ENCODE results near the gene ZNF792.
A peak's percentile ranks its signal among the peaks of the same experiment; 100 is the strongest.

DNA sequence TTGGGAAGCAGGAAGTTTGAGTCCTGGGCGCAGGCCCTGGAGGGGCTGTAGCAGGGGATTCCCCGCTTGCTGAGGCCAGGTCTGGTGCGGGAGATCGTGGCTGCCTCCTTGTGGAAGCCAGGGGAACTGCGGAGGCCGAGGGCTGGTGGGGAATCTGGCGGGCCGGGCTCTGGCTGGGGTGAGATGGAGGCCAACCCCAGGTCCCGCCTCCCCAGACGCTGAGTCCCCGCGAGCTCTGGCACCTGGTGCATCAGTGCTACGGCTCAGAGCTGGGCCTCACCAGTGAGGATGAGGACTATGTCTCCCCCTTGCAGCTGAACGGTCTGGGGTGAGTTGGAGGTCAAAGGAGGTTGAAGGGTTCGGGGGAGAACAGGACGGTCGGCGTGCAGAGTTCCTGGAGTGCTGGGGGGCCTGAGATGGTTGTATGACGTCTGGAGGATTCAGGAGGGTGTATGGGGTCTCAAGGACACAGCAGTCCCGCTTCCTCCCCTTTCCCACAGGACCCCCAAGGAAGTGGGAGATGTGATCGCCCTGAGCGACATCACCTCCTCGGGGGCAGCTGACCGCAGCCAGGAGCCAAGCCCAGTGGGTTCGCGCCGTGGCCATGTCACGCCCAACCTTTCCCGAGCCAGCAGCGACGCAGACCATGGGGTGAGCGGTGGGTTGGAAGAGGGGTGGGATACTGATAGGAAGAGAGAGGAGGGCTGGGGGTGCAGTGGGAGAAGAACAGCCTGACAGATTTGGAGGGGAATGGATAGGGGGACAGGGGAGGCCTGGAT lies 49.2 kb upstream of the ZNF792 start:
- TF ChIP-seq, protein P1, sequence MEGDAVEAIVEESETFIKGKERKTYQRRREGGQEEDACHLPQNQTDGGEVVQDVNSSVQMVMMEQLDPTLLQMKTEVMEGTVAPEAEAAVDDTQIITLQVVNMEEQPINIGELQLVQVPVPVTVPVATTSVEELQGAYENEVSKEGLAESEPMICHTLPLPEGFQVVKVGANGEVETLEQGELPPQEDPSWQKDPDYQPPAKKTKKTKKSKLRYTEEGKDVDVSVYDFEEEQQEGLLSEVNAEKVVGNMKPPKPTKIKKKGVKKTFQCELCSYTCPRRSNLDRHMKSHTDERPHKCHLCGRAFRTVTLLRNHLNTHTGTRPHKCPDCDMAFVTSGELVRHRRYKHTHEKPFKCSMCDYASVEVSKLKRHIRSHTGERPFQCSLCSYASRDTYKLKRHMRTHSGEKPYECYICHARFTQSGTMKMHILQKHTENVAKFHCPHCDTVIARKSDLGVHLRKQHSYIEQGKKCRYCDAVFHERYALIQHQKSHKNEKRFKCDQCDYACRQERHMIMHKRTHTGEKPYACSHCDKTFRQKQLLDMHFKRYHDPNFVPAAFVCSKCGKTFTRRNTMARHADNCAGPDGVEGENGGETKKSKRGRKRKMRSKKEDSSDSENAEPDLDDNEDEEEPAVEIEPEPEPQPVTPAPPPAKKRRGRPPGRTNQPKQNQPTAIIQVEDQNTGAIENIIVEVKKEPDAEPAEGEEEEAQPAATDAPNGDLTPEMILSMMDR (IDR thresholded peaks at IDR 0.05; ENCODE audit: low read length): peak; percentile 89
- no peak for TF ChIP-seq EZH2 (IDR thresholded peaks at IDR 0.05; ENCODE audit: borderline replicate concordance, low read length)
